ENCODE data around the gene DACH1. TPM values are rescaled to one million over a fixed set of nuclear protein-coding genes. Genes with fewer than 3 reads are reported as not detected.

Gene DACH1
- total RNA-seq, 1 experiment from 2014 or later, result 0.14 TPM

DNA sequence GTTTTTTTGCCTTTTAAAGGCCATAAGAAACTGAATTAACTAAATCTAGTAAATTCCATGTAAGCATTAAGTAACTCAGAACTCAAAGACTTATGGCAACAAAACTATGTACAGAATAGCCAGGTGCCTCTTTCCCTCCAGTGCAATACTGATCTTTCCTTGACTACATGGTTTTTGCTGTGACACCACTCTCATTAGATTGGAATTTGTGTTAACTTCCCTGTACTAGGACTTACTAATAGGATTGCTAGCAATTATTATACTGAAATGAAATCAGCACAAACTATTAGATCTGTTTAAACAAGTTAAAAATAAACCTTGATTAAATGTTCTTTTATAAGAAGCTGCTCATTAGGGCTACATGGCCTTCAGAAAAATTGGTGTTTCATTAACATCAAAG, 96.3 kb downstream of the DACH1 start:
- Mint-ChIP-seq H3K4me1 (ENCODE audit: low read depth, unreplicated experiment) (no peaks in the 10 kb centered on the region), H3K27ac (ENCODE audit: unreplicated experiment) (no peak overlapping the region), H3K36me3 (ENCODE audit: insufficient read depth, unreplicated experiment) (no peaks in the 10 kb centered on the region), H3K9me3 (ENCODE audit: low read depth, unreplicated experiment) (no peaks in the 10 kb centered on the region), H3K27me3 (ENCODE audit: unreplicated experiment) (no peaks in the 10 kb centered on the region), H3K4me3 (ENCODE audit: low read depth, unreplicated experiment) (no peak overlapping the region)
- intact Hi-C loops (cut with micrococcal nuclease; ENCODE audit: unreplicated experiment), result no loop called here
- no TSS peak for BruUV-seq (replicated peaks)
- TF ChIP-seq, protein P1, sequence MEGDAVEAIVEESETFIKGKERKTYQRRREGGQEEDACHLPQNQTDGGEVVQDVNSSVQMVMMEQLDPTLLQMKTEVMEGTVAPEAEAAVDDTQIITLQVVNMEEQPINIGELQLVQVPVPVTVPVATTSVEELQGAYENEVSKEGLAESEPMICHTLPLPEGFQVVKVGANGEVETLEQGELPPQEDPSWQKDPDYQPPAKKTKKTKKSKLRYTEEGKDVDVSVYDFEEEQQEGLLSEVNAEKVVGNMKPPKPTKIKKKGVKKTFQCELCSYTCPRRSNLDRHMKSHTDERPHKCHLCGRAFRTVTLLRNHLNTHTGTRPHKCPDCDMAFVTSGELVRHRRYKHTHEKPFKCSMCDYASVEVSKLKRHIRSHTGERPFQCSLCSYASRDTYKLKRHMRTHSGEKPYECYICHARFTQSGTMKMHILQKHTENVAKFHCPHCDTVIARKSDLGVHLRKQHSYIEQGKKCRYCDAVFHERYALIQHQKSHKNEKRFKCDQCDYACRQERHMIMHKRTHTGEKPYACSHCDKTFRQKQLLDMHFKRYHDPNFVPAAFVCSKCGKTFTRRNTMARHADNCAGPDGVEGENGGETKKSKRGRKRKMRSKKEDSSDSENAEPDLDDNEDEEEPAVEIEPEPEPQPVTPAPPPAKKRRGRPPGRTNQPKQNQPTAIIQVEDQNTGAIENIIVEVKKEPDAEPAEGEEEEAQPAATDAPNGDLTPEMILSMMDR (IDR thresholded peaks at IDR 0.05; ENCODE audit: unreplicated experiment), result no peak
- CTCF ChIA-PET, result interaction anchor here (0.6 kb wide), 1 partner anchor 12 kb away, joined by 4 read pairs; no protein-coding TSS in a partner anchor
- no peak for DNase-seq

DNA sequence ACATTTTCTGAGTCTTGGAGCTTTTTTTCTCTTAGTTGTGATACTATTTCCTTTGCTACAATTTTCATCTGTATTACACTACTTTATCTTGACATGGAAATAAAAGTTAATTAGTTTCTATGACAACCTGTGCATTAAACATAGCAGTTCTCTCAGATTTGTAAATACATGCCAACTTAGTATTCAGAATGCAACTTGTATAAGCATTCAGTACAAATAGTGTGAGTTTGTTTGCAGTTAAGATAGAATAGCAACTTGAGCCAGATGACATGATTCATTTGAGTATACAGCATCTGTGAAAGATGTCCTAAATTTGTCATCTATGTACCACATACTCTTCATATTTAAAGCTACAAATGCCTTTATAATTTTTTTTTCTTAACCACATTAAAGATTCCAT, 98.1 kb downstream of the DACH1 start:
- no TSS peak for BruUV-seq (replicated peaks)
- intact Hi-C loops (cut with micrococcal nuclease; ENCODE audit: unreplicated experiment), result no loop called here
- H3K4me3 Mint-ChIP-seq (ENCODE audit: low read depth, unreplicated experiment), result no peak overlapping the region
- no peaks in the 10 kb centered on the region for H3K4me1 Mint-ChIP-seq (ENCODE audit: low read depth, unreplicated experiment)
- TF ChIP-seq, protein P1 (IDR thresholded peaks at IDR 0.05; ENCODE audit: unreplicated experiment), result no peak
- DNase-seq, result no peak
- no peaks in the 10 kb centered on the region for H3K27me3 Mint-ChIP-seq (ENCODE audit: unreplicated experiment)
- no peaks in the 10 kb centered on the region for H3K36me3 Mint-ChIP-seq (ENCODE audit: insufficient read depth, unreplicated experiment)
- no peak overlapping the region for H3K27ac Mint-ChIP-seq (ENCODE audit: unreplicated experiment)
- H3K9me3 Mint-ChIP-seq (ENCODE audit: low read depth, unreplicated experiment), result no peaks in the 10 kb centered on the region
- CTCF ChIA-PET, result interaction anchor here (0.6 kb wide), 1 partner anchor 12 kb away, joined by 4 read pairs; no protein-coding TSS in a partner anchor

DNA sequence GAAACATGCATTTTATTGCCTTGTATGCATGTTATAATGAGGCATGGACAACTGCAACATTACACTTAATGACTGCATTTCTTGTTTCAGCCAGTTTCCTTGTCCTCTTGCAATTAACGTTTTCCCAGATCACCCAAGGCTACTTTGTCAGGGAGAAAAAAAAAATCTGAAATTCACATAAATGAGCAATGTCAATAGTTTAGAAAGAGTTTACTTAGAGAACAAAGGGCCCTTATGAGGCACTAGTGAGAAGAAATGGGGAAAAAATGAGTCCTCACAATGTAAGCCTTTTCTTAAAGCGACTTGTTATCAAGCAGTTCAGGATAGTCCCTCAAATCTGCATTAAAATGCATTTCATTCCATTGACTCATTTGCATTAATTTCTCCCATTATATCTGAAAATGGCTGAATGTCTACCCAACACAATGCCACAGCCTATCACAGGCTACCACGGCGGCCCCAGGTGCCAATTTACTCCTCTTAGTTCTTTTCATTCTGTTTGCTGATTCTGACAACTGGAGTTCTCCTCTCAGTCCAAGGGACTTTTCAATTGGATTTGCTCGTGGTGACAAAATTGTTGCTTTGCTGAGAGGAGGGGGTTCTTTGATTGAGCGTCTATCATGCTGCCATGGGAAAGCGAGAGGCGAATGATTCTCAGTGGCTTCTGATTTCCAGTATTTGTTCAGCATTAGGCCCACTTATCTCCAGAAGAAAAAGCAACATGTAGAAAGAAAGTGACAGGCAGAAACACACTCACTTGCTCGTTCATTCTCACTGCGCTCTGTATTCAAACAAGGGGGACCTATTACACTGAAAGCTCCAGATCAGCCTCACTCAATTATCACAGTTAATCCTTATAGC, 107.1 kb downstream of the DACH1 start:
- CTCF ChIA-PET, result no interaction called here
- Mint-ChIP-seq H3K9me3 (ENCODE audit: low read depth, unreplicated experiment) (no peaks in the 10 kb centered on the region), H3K4me3 (ENCODE audit: low read depth, unreplicated experiment) (no peak overlapping the region), H3K27ac (ENCODE audit: unreplicated experiment) (no peak overlapping the region), H3K27me3 (ENCODE audit: unreplicated experiment) (no peaks in the 10 kb centered on the region), H3K4me1 (ENCODE audit: low read depth, unreplicated experiment) (no peaks in the 10 kb centered on the region), H3K36me3 (ENCODE audit: insufficient read depth, unreplicated experiment) (no peaks in the 10 kb centered on the region)
- BruUV-seq (replicated peaks), result no TSS peak
- DNase-seq, result peak; percentile 0
- TF ChIP-seq, protein P1 (IDR thresholded peaks at IDR 0.05; ENCODE audit: unreplicated experiment), result no peak
- intact Hi-C loops (cut with micrococcal nuclease; ENCODE audit: unreplicated experiment), result no loop called here

DNA sequence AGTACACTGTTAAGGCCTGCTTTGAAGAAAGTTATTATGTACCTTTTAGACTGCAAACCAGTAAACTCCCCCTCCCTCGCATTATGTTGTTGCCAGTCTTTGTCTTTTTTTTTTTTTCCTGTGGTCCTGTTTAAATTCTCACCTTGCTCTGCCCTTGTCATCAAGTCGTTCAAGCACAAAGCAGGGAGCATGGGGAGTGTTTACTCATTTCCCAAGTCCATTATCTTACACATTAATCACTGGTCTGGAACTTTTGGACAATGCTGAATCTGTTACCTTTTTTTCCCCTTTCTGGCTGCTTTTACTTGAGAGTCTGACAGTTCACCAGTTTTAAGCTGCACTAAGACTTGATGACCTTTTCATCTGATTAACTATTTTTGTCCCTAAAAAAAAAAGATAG, 108.2 kb downstream of the DACH1 start:
- Mint-ChIP-seq H3K4me3 (ENCODE audit: low read depth, unreplicated experiment) (no peak overlapping the region), H3K27ac (ENCODE audit: unreplicated experiment) (no peak overlapping the region), H3K36me3 (ENCODE audit: insufficient read depth, unreplicated experiment) (no peaks in the 10 kb centered on the region), H3K27me3 (ENCODE audit: unreplicated experiment) (no peaks in the 10 kb centered on the region), H3K9me3 (ENCODE audit: low read depth, unreplicated experiment) (no peaks in the 10 kb centered on the region), H3K4me1 (ENCODE audit: low read depth, unreplicated experiment) (no peaks in the 10 kb centered on the region)
- BruUV-seq (replicated peaks), result no TSS peak
- TF ChIP-seq, protein P1 (IDR thresholded peaks at IDR 0.05; ENCODE audit: unreplicated experiment), result no peak
- CTCF ChIA-PET, result interaction anchor here (0.7 kb wide), 1 partner anchor 12 kb away, joined by 4 read pairs; no protein-coding TSS in a partner anchor
- intact Hi-C loops (cut with micrococcal nuclease; ENCODE audit: unreplicated experiment), result no loop called here
- DNase-seq, result no peak

Data from Calu3 (cell line).